ENCODE data around the gene MX1.

- TF ChIP-seq CTCF (IDR thresholded peaks at IDR 0.05) = no peak
- no peak for TF ChIP-seq POLR2A (IDR thresholded peaks at IDR 0.05)
- no peak for TF ChIP-seq POLR2AphosphoS5 (IDR thresholded peaks at IDR 0.05)
Observed at GRCh38 chr21:41447356-41447755, 21.3 kb downstream of the MX1 start.

Measured in prostate gland (tissue), 2 donors.